ENCODE data around the gene CDK14. TPM values are rescaled to one million over a fixed set of nuclear protein-coding genes. Genes with fewer than 3 reads are reported as not detected.

The CDK14 gene
- total and polyA plus RNA-seq, 2 donors (not counting 1 experiment from before 2014, with no cell fraction given): 23.6 to 41.1 TPM

DNA sequence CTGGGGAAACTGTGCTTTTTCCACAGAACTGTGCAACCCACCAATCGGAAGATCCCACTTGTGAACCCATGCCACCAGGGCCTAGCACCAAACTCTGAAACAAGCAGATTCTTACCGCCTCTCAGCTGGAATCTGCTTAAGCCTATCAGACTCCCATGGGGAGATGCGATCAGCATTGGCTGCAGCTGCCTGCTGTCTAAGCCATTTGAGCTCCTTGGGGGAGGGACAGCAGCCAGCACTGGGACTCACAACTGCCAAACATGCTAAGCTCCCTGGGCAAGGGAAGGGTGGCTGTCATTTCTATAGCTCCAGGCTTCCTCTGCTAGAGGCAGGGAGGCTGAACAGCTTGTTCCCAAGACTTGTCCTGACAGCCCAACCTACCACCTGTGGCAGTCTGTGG is 283.8 kb downstream of the CDK14 start:
- no peak for DNase-seq (ENCODE audit: low read depth in 2 of 2)
- no peak for TF ChIP-seq EZH2 (IDR thresholded peaks at IDR 0.05; ENCODE audit: low read length, missing control alignments)
- TF ChIP-seq CTCF (conservative IDR thresholded peaks at IDR 0.05 in 1 of 2, IDR thresholded peaks at IDR 0.05 in 1 of 2; ENCODE audit: low read depth in 1 of 2, low read length in 2 of 2): no peak

DNA sequence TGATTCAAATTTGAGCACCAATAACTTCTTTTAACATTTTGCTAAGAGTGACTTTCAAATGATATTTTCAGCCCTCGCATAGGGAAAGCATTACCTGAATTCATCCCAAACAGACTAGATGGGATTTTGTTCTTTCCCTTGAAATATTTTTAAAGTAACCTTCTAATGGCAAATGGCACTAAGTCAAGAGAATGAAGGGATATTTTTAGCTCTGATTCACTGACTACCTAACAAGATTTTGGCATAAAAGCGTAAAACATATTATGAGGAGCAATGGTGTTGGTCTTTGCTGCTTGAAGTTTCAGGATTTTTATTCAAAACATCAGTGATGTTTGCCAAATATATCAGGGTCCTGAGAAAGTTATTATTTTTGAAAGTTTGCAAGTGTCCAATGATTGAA is 290.3 kb downstream of the CDK14 start:
- Histone ChIP-seq H3K27me3 (ENCODE audit: control insufficient read depth, insufficient read depth, low read length) (no peaks in the 10 kb centered on the region), H3K27ac (ENCODE audit: insufficient read depth, low read length) (no peak overlapping the region), H4K20me1 (ENCODE audit: control insufficient read depth, extremely low read depth, insufficient read depth, low read length) (no peaks in the 10 kb centered on the region), H3K4me2 (ENCODE audit: extremely low read depth, insufficient read depth, low read length) (no peak overlapping the region), H3K4me1 (ENCODE audit: control insufficient read depth, extremely low read depth, insufficient read depth, low read length) (no peaks in the 10 kb centered on the region), H3K36me3 (ENCODE audit: control insufficient read depth, insufficient read depth, low read length) (no peaks in the 10 kb centered on the region), H3K9me3 (ENCODE audit: control insufficient read depth, insufficient read depth, low read depth, low read length) (no peaks in the 10 kb centered on the region), H3K9ac (ENCODE audit: insufficient read depth, low read length) (no peak overlapping the region), H3K79me2 (ENCODE audit: control insufficient read depth, insufficient read depth, low read length) (no peaks in the 10 kb centered on the region), H3K4me3 (replicated peaks in 1 of 4; ENCODE audit: control extremely low read depth in 1 of 4, insufficient read depth in 1 of 4, low read depth in 3 of 4, low read length in 4 of 4) (no peak overlapping the region), H2AFZ (ENCODE audit: low read length) (no peak overlapping the region)
- TF ChIP-seq CTCF (conservative IDR thresholded peaks at IDR 0.05 in 1 of 2, IDR thresholded peaks at IDR 0.05 in 1 of 2; ENCODE audit: low read depth in 1 of 2, low read length in 2 of 2) (no peak), EZH2 (IDR thresholded peaks at IDR 0.05; ENCODE audit: low read length, missing control alignments) (no peak)
- peak in 1 of 2 donors; percentile 33 for DNase-seq (ENCODE audit: low read depth in 2 of 2)

More for the DNA sequence above, 283.8 kb downstream of the CDK14 start:
- H3K9me3 ChIP-seq (ENCODE audit: control insufficient read depth, insufficient read depth, low read depth, low read length): no peaks in the 10 kb centered on the region
- no peak overlapping the region for H3K9ac ChIP-seq (ENCODE audit: insufficient read depth, low read length)
- H4K20me1 ChIP-seq (ENCODE audit: control insufficient read depth, extremely low read depth, insufficient read depth, low read length): no peaks in the 10 kb centered on the region
- H3K4me2 ChIP-seq (ENCODE audit: extremely low read depth, insufficient read depth, low read length): no peak overlapping the region
- no peaks in the 10 kb centered on the region for H3K27me3 ChIP-seq (ENCODE audit: control insufficient read depth, insufficient read depth, low read length)
- no peaks in the 10 kb centered on the region for H3K79me2 ChIP-seq (ENCODE audit: control insufficient read depth, insufficient read depth, low read length)
- H3K36me3 ChIP-seq (ENCODE audit: control insufficient read depth, insufficient read depth, low read length): no peaks in the 10 kb centered on the region
- H2AFZ ChIP-seq (ENCODE audit: low read length): no peak overlapping the region
- H3K4me3 ChIP-seq (replicated peaks in 1 of 4; ENCODE audit: control extremely low read depth in 1 of 4, insufficient read depth in 1 of 4, low read depth in 3 of 4, low read length in 4 of 4): no peak overlapping the region
- H3K4me1 ChIP-seq (ENCODE audit: control insufficient read depth, extremely low read depth, insufficient read depth, low read length): no peaks in the 10 kb centered on the region
- no peak overlapping the region for H3K27ac ChIP-seq (ENCODE audit: insufficient read depth, low read length)

GRCh38 chr7:90889210-90889609 is 293.1 kb downstream of the CDK14 start:
- no peak overlapping the region for H2AFZ ChIP-seq (ENCODE audit: low read length)
- TF ChIP-seq EZH2 (IDR thresholded peaks at IDR 0.05; ENCODE audit: low read length, missing control alignments) (no peak), CTCF (conservative IDR thresholded peaks at IDR 0.05 in 1 of 2, IDR thresholded peaks at IDR 0.05 in 1 of 2; ENCODE audit: low read depth in 1 of 2, low read length in 2 of 2) (no peak)
- no peak overlapping the region for H3K27ac ChIP-seq (ENCODE audit: insufficient read depth, low read length)

More at GRCh38 chr7:90889210-90889609, 293.1 kb downstream of the CDK14 start:
- DNase-seq (ENCODE audit: low read depth in 2 of 2): peak in 1 of 2 donors; percentile 14
- Histone ChIP-seq H3K36me3 (ENCODE audit: control insufficient read depth, insufficient read depth, low read length) (no peaks in the 10 kb centered on the region), H3K9ac (ENCODE audit: insufficient read depth, low read length) (no peak overlapping the region), H3K4me3 (replicated peaks in 1 of 4; ENCODE audit: control extremely low read depth in 1 of 4, insufficient read depth in 1 of 4, low read depth in 3 of 4, low read length in 4 of 4) (no peak overlapping the region), H3K9me3 (ENCODE audit: control insufficient read depth, insufficient read depth, low read depth, low read length) (no peaks in the 10 kb centered on the region), H3K4me1 (ENCODE audit: control insufficient read depth, extremely low read depth, insufficient read depth, low read length) (no peaks in the 10 kb centered on the region), H4K20me1 (ENCODE audit: control insufficient read depth, extremely low read depth, insufficient read depth, low read length) (no peaks in the 10 kb centered on the region), H3K79me2 (ENCODE audit: control insufficient read depth, insufficient read depth, low read length) (no peaks in the 10 kb centered on the region), H3K4me2 (ENCODE audit: extremely low read depth, insufficient read depth, low read length) (no peak overlapping the region), H3K27me3 (ENCODE audit: control insufficient read depth, insufficient read depth, low read length) (no peaks in the 10 kb centered on the region)

Data from fibroblast of lung (primary cell).